NCI-H748 treated with DMSO at 0.1 percent for 48 hours (cell line): ENCODE measurements around the gene FEV.

Experiments used
- DNase-seq: peaks from one replicate; lab custom pipeline; 2025; lab: John Stamatoyannopoulos, UW

FEV gene

GRCh38 chr2:218993345-218994315, 8.6 kb upstream of the FEV start, which contains the start of gene CRYBA2:
Gene CRYBA2, minus strand, starts transcription at chr2:218993422. Its CDS starts 246 bp downstream, at chr2:218993176.
- DNase-seq, result peak; percentile 57

GRCh38 chr2:218992703-218993344, 7.8 kb upstream of the FEV start:
- DNase-seq, result peak; percentile 16

GRCh38 chr2:218992196-218992595, 7.2 kb upstream of the FEV start:
- no peak for DNase-seq

- no peak for DNase-seq
Observed at GRCh38 chr2:218991674-218992168, 6.7 kb upstream of the FEV start.

GRCh38 chr2:218990612-218991011, 5.6 kb upstream of the FEV start:
- no peak for DNase-seq

- DNase-seq, result no peak
Observed at GRCh38 chr2:218990052-218990451, 5.1 kb upstream of the FEV start.

GRCh38 chr2:218988650-218989049, 3.7 kb upstream of the FEV start:
- DNase-seq, result no peak

GRCh38 chr2:218988164-218988563, 3.2 kb upstream of the FEV start:
- DNase-seq, result no peak

GRCh38 chr2:218986148-218986761, 1.3 kb upstream of the FEV start:
- no peak for DNase-seq

GRCh38 chr2:218985325-218986091, 524 bp upstream of the FEV start:
- DNase-seq, result no peak

GRCh38 chr2:218984239-218985020, 554 bp downstream of the FEV start:
- DNase-seq, result no peak

GRCh38 chr2:218983934-218984238, 1.1 kb downstream of the FEV start:
- no peak for DNase-seq

GRCh38 chr2:218983263-218983933, 1.6 kb downstream of the FEV start:
- no peak for DNase-seq

- DNase-seq, result no peak
Observed at GRCh38 chr2:218982586-218983262, 2.3 kb downstream of the FEV start.

- peak; percentile 29 for DNase-seq
Observed at GRCh38 chr2:218981881-218982585, 3.0 kb downstream of the FEV start.

- no peak for DNase-seq
Observed at GRCh38 chr2:218981390-218981880, 3.5 kb downstream of the FEV start.

GRCh38 chr2:218980735-218981389, 4.1 kb downstream of the FEV start:
- no peak for DNase-seq
